Measurements from ENCODE around the gene EIF2B2. TPM values are rescaled to one million over a fixed set of nuclear protein-coding genes. Genes with fewer than 3 reads are reported as not detected.

Gene EIF2B2
- total RNA-seq, 4 donors from 2014 or later, result 27.3 to 41.9 (median 35.5) TPM

- intact Hi-C loops (cut with DNase I; ENCODE audit: low total_unique reads), result no loop called here
- Histone ChIP-seq H3K27ac (no peak overlapping the region), H3K4me1 (no peaks in the 10 kb centered on the region), H3K36me3 (no peaks in the 10 kb centered on the region), H3K4me3 (no peak overlapping the region), H3K27me3 (no peaks in the 10 kb centered on the region), H3K9me3 (no peaks in the 10 kb centered on the region)
- no peak for DNase-seq
- TF ChIP-seq, protein P1, sequence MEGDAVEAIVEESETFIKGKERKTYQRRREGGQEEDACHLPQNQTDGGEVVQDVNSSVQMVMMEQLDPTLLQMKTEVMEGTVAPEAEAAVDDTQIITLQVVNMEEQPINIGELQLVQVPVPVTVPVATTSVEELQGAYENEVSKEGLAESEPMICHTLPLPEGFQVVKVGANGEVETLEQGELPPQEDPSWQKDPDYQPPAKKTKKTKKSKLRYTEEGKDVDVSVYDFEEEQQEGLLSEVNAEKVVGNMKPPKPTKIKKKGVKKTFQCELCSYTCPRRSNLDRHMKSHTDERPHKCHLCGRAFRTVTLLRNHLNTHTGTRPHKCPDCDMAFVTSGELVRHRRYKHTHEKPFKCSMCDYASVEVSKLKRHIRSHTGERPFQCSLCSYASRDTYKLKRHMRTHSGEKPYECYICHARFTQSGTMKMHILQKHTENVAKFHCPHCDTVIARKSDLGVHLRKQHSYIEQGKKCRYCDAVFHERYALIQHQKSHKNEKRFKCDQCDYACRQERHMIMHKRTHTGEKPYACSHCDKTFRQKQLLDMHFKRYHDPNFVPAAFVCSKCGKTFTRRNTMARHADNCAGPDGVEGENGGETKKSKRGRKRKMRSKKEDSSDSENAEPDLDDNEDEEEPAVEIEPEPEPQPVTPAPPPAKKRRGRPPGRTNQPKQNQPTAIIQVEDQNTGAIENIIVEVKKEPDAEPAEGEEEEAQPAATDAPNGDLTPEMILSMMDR (IDR thresholded peaks at IDR 0.05), result no peak
- TF ChIP-seq POLR2A (IDR thresholded peaks at IDR 0.05), result no peak
Measured at GRCh38 chr14:75047506-75047905, 44.8 kb downstream of the EIF2B2 start.

DNA sequence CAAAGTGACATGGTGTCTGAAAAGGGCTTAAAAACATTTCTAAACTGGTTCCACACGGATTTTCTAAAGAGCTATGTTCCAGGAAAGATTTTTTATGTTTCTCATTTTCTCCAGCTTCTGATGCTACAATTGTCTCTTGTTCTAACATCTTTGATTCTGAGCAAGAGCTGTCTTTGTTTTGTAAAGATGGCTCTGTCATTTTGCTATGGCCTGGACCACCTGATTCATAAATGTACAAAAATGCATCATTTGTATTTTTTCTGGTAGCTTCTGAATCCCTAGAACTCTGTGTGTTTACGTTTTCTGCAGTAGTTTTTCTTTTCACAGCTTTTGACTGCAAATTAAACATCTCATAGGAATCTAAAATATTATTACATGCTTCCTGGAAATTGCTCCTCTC lies 45.4 kb downstream of the EIF2B2 start:
- intact Hi-C loops (cut with DNase I; ENCODE audit: low total_unique reads), result no loop called here
- DNase-seq, result no peak
- no peak for TF ChIP-seq POLR2A (IDR thresholded peaks at IDR 0.05)
- TF ChIP-seq, protein P1 (IDR thresholded peaks at IDR 0.05), result no peak
- Histone ChIP-seq H3K4me3 (no peak overlapping the region), H3K4me1 (no peaks in the 10 kb centered on the region), H3K36me3 (no peaks in the 10 kb centered on the region), H3K27ac (no peak overlapping the region), H3K9me3 (no peaks in the 10 kb centered on the region), H3K27me3 (no peaks in the 10 kb centered on the region)

DNA sequence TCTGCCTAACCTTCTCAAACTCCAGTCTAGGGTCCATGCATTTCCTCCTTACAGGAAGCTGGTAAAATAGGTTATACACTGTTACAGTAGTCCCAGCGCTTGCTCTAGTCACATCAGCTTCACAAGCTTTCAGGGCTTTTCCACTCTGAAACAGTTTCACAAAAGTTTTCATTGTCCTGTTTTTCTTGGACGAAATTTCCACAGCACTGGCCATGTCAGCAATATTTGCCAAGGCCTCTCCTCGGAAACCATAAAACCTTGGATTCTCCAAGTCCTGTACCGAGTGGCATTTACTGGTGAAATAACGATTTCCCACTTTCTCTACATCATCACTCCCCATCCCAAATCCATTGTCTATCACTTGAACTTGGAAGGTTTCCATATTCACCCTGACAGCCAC lies 46.4 kb downstream of the EIF2B2 start:
- no peak for DNase-seq
- Histone ChIP-seq H3K27me3 (no peaks in the 10 kb centered on the region), H3K27ac (peak overlapping the region in 1 of 2 donors; percentile 51), H3K4me1 (no peaks in the 10 kb centered on the region), H3K4me3 (no peak overlapping the region), H3K9me3 (no peaks in the 10 kb centered on the region), H3K36me3 (no peaks in the 10 kb centered on the region)
- TF ChIP-seq POLR2A (IDR thresholded peaks at IDR 0.05), result no peak
- TF ChIP-seq, protein P1 (IDR thresholded peaks at IDR 0.05), result no peak
- intact Hi-C loops (cut with DNase I; ENCODE audit: low total_unique reads), result no loop called here

DNA sequence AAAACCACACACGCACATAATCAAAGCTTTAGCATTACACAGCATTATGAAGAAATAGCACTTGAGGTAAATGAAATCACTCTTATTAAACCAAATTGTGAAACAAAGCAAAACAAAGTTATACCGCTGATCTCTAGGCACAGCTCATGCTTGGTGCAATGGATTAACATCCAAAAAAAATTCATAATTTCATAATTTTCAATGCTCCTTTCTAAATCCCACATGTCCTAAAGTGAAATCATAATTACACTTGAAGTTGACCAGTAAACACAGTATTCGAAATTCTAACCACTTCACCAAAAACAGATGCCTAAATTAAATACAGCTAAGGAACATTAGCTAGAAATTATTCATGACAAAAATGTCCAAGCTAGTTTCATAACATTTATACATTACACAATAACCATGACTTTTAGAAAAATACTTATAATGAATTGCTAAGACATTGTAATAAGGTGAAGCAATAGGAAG lies 47.0 kb downstream of the EIF2B2 start:
- peak overlapping the region in 1 of 2 donors; percentile 77 for H3K4me3 ChIP-seq
- no peaks in the 10 kb centered on the region for H3K36me3 ChIP-seq
- no peak for DNase-seq
- intact Hi-C loops (cut with DNase I; ENCODE audit: low total_unique reads), result no loop called here
- peak overlapping the region in 1 of 2 donors; percentile 51 for H3K27ac ChIP-seq
- no peaks in the 10 kb centered on the region for H3K9me3 ChIP-seq
- H3K27me3 ChIP-seq, result no peaks in the 10 kb centered on the region
- no peaks in the 10 kb centered on the region for H3K4me1 ChIP-seq
- TF ChIP-seq, protein P1 (IDR thresholded peaks at IDR 0.05), result no peak
- no peak for TF ChIP-seq POLR2A (IDR thresholded peaks at IDR 0.05)

- peak within 1 kb of the TSS; percentile 85 to 86 for H3K27ac ChIP-seq
- intact Hi-C loops (cut with DNase I; ENCODE audit: low total_unique reads), result no loop called here
Measured at GRCh38 chr14:75050852-75051555, 48.3 kb downstream of the EIF2B2 start, which contains the start of gene MLH3. Gene MLH3 (minus strand): TSS chr14:75051467. CDS start chr14:75049655, 1,812 bp downstream.

More at GRCh38 chr14:75050852-75051555, 48.3 kb downstream of the EIF2B2 start, which contains the start of gene MLH3:
- no peaks in the 10 kb centered on the region for H3K36me3 ChIP-seq
- TF ChIP-seq, protein P1 (IDR thresholded peaks at IDR 0.05), result no peak
- peak; percentile 42 to 67 for TF ChIP-seq POLR2A (IDR thresholded peaks at IDR 0.05)
- H3K4me1 ChIP-seq, result no peaks in the 10 kb centered on the region
- DNase-seq, result peak; percentile 82 to 87
- H3K27me3 ChIP-seq, result no peaks in the 10 kb centered on the region
- H3K9me3 ChIP-seq, result no peaks in the 10 kb centered on the region
- peak within 1 kb of the TSS; percentile 47 to 77 for H3K4me3 ChIP-seq

Data from uterus (tissue), 4 donors.